Measurements from ENCODE around the gene NEXMIF. TPM values are rescaled to one million over a fixed set of nuclear protein-coding genes. Genes with fewer than 3 reads are reported as not detected.
"Not testable (repeated sequence)": the region's sequence is repeated elsewhere in the genome, so short reads cannot be mapped to it uniquely, and the experiment has no call there.

The NEXMIF gene
- total RNA-seq, 5 donors from 2014 or later (not counting 1 experiment from before 2014, with no cell fraction given): 0.60 to 2.0 (median 0.75) TPM

GRCh38 chrX:74890676-74891430, 34.4 kb downstream of the NEXMIF start:
- no peak overlapping the region for H3K4me3 ChIP-seq (ENCODE audit: control insufficient read depth in 1 of 2, extremely low read depth in 1 of 2, low read length in 1 of 2)
- H3K27ac ChIP-seq (ENCODE audit: low read length): no peak overlapping the region
- WGBS (ENCODE audit: insufficient coverage): no CpG with 5 or more reads among the region's 4 CpGs
- ATAC-seq (replicated peaks in 1 of 4): no peak
- H3K36me3 Mint-ChIP-seq: no peaks in the 10 kb centered on the region
- H3K27me3 Mint-ChIP-seq: peaks cover 0 to 21% of the 10 kb centered on the region in 2 donors
- ChIA-PET CTCF (no interaction called here), POLR2A (no interaction called here)
- H3K27me3 ChIP-seq (replicated peaks in 1 of 2; ENCODE audit: control insufficient read depth in 2 of 2, extremely low read depth in 1 of 2, insufficient read depth in 2 of 2, low read length in 1 of 2): no peaks in the 10 kb centered on the region
- no peak for DNase-seq
- H3K4me3 Mint-ChIP-seq: no peak overlapping the region
- H3K9me3 ChIP-seq: no peaks in the 10 kb centered on the region
- H3K27ac Mint-ChIP-seq: no peak overlapping the region
- H3K36me3 ChIP-seq (ENCODE audit: control insufficient read depth in 2 of 2, extremely low read depth in 1 of 2, insufficient read depth in 1 of 2, low read length in 1 of 2): no peaks in the 10 kb centered on the region
- H3K4me1 ChIP-seq (ENCODE audit: control insufficient read depth in 1 of 2, extremely low read depth in 1 of 2, insufficient read depth in 2 of 2, low read length in 2 of 2): no peaks in the 10 kb centered on the region
- no peaks in the 10 kb centered on the region for H3K9me3 Mint-ChIP-seq
- peaks cover 0 to 6% (median 2%) of the 10 kb centered on the region in 3 donors for H3K4me1 Mint-ChIP-seq

DNA sequence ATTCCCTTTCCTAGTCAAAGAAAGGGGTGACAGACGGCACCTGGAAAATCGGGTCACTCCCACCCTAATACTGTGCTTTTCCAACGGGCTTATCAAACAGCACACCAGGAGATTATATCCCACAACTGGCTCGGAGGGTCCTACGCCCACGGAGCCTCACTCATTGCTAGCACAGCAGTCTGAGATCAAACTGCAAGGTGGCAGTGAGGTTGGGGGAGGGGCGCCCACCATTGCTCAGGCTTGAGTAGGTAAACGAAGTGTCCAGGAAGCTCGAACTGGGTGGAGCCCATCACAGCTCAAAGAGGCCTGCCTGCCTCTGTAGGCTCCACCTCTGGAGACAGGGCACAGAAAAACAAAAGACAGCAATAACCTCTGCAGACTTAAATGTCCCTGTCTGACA, 42.9 kb downstream of the NEXMIF start:
- H3K36me3 ChIP-seq (ENCODE audit: control insufficient read depth in 2 of 2, extremely low read depth in 1 of 2, insufficient read depth in 1 of 2, low read length in 1 of 2); H3K36me3 Mint-ChIP-seq; DNase-seq; H3K4me3 Mint-ChIP-seq; H3K27me3 ChIP-seq (replicated peaks in 1 of 2; ENCODE audit: control insufficient read depth in 2 of 2, extremely low read depth in 1 of 2, insufficient read depth in 2 of 2, low read length in 1 of 2); H3K27ac ChIP-seq (ENCODE audit: low read length); H3K27ac Mint-ChIP-seq; H3K9me3 ChIP-seq; H3K4me1 Mint-ChIP-seq; POLR2A ChIA-PET; H3K4me3 ChIP-seq (ENCODE audit: control insufficient read depth in 1 of 2, extremely low read depth in 1 of 2, low read length in 1 of 2); ATAC-seq (replicated peaks in 1 of 4); CTCF ChIA-PET; H3K9me3 Mint-ChIP-seq; H3K4me1 ChIP-seq (ENCODE audit: control insufficient read depth in 1 of 2, extremely low read depth in 1 of 2, insufficient read depth in 2 of 2, low read length in 2 of 2): not testable (repeated sequence)
- H3K27me3 Mint-ChIP-seq: peaks cover 1 to 14% of the 10 kb centered on the region in 2 donors
- no CpG with 5 or more reads among the region's 9 CpGs for WGBS (ENCODE audit: insufficient coverage)

GRCh38 chrX:74865725-74866124, 59.5 kb downstream of the NEXMIF start:
- ChIA-PET POLR2A (no interaction called here), CTCF (no interaction called here)
- H3K36me3 Mint-ChIP-seq: peaks cover 3% of the 10 kb centered on the region
- no peak for ATAC-seq (replicated peaks in 1 of 4)
- Histone ChIP-seq H3K9me3 (no peaks in the 10 kb centered on the region), H3K27ac (ENCODE audit: low read length) (no peak overlapping the region), H3K4me3 (ENCODE audit: control insufficient read depth in 1 of 2, extremely low read depth in 1 of 2, low read length in 1 of 2) (no peak overlapping the region), H3K4me1 (ENCODE audit: control insufficient read depth in 1 of 2, extremely low read depth in 1 of 2, insufficient read depth in 2 of 2, low read length in 2 of 2) (no peaks in the 10 kb centered on the region), H3K36me3 (ENCODE audit: control insufficient read depth in 2 of 2, extremely low read depth in 1 of 2, insufficient read depth in 1 of 2, low read length in 1 of 2) (no peaks in the 10 kb centered on the region), H3K27me3 (replicated peaks in 1 of 2; ENCODE audit: control insufficient read depth in 2 of 2, extremely low read depth in 1 of 2, insufficient read depth in 2 of 2, low read length in 1 of 2) (no peaks in the 10 kb centered on the region)
- peaks cover 12 to 18% (median 13%) of the 10 kb centered on the region in 3 donors for H3K9me3 Mint-ChIP-seq
- H3K4me1 Mint-ChIP-seq: no peaks in the 10 kb centered on the region
- H3K27ac Mint-ChIP-seq: no peak overlapping the region
- H3K27me3 Mint-ChIP-seq: peaks cover 0 to 3% of the 10 kb centered on the region in 2 donors
- DNase-seq: no peak
- H3K4me3 Mint-ChIP-seq: no peak overlapping the region
- no CpG with 5 or more reads among the region's 4 CpGs for WGBS (ENCODE audit: insufficient coverage)

GRCh38 chrX:74853255-74853654, 72.0 kb downstream of the NEXMIF start:
- no peak for DNase-seq
- H3K36me3 Mint-ChIP-seq: no peaks in the 10 kb centered on the region
- H3K27ac Mint-ChIP-seq: no peak overlapping the region
- no peak overlapping the region for H3K4me3 ChIP-seq (ENCODE audit: control insufficient read depth in 1 of 2, extremely low read depth in 1 of 2, low read length in 1 of 2)
- CTCF ChIA-PET: no interaction called here
- no peaks in the 10 kb centered on the region for H3K9me3 ChIP-seq
- POLR2A ChIA-PET: no interaction called here
- H3K27me3 Mint-ChIP-seq: no peaks in the 10 kb centered on the region
- no peaks in the 10 kb centered on the region for H3K27me3 ChIP-seq (replicated peaks in 1 of 2; ENCODE audit: control insufficient read depth in 2 of 2, extremely low read depth in 1 of 2, insufficient read depth in 2 of 2, low read length in 1 of 2)
- no peaks in the 10 kb centered on the region for H3K4me1 Mint-ChIP-seq
- no peaks in the 10 kb centered on the region for H3K36me3 ChIP-seq (ENCODE audit: control insufficient read depth in 2 of 2, extremely low read depth in 1 of 2, insufficient read depth in 1 of 2, low read length in 1 of 2)
- no CpG with 5 or more reads among the region's 2 CpGs for WGBS (ENCODE audit: insufficient coverage)
- peaks cover 17 to 39% (median 32%) of the 10 kb centered on the region in 3 donors for H3K9me3 Mint-ChIP-seq
- no peak overlapping the region for H3K27ac ChIP-seq (ENCODE audit: low read length)
- H3K4me1 ChIP-seq (ENCODE audit: control insufficient read depth in 1 of 2, extremely low read depth in 1 of 2, insufficient read depth in 2 of 2, low read length in 2 of 2): no peaks in the 10 kb centered on the region
- no peak for ATAC-seq (replicated peaks in 1 of 4)
- no peak overlapping the region for H3K4me3 Mint-ChIP-seq

GRCh38 chrX:74835566-74835965, 89.7 kb downstream of the NEXMIF start:
- peak in 1 of 35 experiments; percentile 0 for DNase-seq
- no peaks in the 10 kb centered on the region for H3K4me1 ChIP-seq (ENCODE audit: control insufficient read depth in 1 of 2, extremely low read depth in 1 of 2, insufficient read depth in 2 of 2, low read length in 2 of 2)
- Mint-ChIP-seq H3K4me1 (no peaks in the 10 kb centered on the region), H3K4me3 (no peak overlapping the region), H3K9me3 (no peaks in the 10 kb centered on the region), H3K36me3 (no peaks in the 10 kb centered on the region), H3K27ac (no peak overlapping the region), H3K27me3 (peaks cover 0 to 20% of the 10 kb centered on the region in 2 donors)
- H3K27me3 ChIP-seq (replicated peaks in 1 of 2; ENCODE audit: control insufficient read depth in 2 of 2, extremely low read depth in 1 of 2, insufficient read depth in 2 of 2, low read length in 1 of 2): no peaks in the 10 kb centered on the region
- ChIA-PET CTCF (no interaction called here), POLR2A (no interaction called here)
- no peak for ATAC-seq (replicated peaks in 1 of 4)
- H3K9me3 ChIP-seq: no peaks in the 10 kb centered on the region
- no peak overlapping the region for H3K27ac ChIP-seq (ENCODE audit: low read length)
- no peak overlapping the region for H3K4me3 ChIP-seq (ENCODE audit: control insufficient read depth in 1 of 2, extremely low read depth in 1 of 2, low read length in 1 of 2)
- no peaks in the 10 kb centered on the region for H3K36me3 ChIP-seq (ENCODE audit: control insufficient read depth in 2 of 2, extremely low read depth in 1 of 2, insufficient read depth in 1 of 2, low read length in 1 of 2)

GRCh38 chrX:74819797-74820196, 105.5 kb downstream of the NEXMIF start:
- ATAC-seq (replicated peaks in 1 of 4); H3K27ac Mint-ChIP-seq; POLR2A ChIA-PET; H3K36me3 ChIP-seq (ENCODE audit: control insufficient read depth in 2 of 2, extremely low read depth in 1 of 2, insufficient read depth in 1 of 2, low read length in 1 of 2); H3K4me1 Mint-ChIP-seq; H3K4me1 ChIP-seq (ENCODE audit: control insufficient read depth in 1 of 2, extremely low read depth in 1 of 2, insufficient read depth in 2 of 2, low read length in 2 of 2); H3K4me3 ChIP-seq (ENCODE audit: control insufficient read depth in 1 of 2, extremely low read depth in 1 of 2, low read length in 1 of 2); CTCF ChIA-PET; H3K27me3 ChIP-seq (replicated peaks in 1 of 2; ENCODE audit: control insufficient read depth in 2 of 2, extremely low read depth in 1 of 2, insufficient read depth in 2 of 2, low read length in 1 of 2); H3K9me3 ChIP-seq; H3K4me3 Mint-ChIP-seq; DNase-seq; H3K27ac ChIP-seq (ENCODE audit: low read length); H3K9me3 Mint-ChIP-seq; H3K36me3 Mint-ChIP-seq: not testable (repeated sequence)
- peaks cover 3 to 11% of the 10 kb centered on the region in 2 donors for H3K27me3 Mint-ChIP-seq
- no CpG with 5 or more reads among the region's 2 CpGs for WGBS (ENCODE audit: insufficient coverage)

GRCh38 chrX:74814681-74815080, 110.6 kb downstream of the NEXMIF start:
- no peak for DNase-seq
- H3K27me3 Mint-ChIP-seq: peaks cover 3 to 19% of the 10 kb centered on the region in 2 donors
- no peak overlapping the region for H3K27ac ChIP-seq (ENCODE audit: low read length)
- H3K9me3 Mint-ChIP-seq: no peaks in the 10 kb centered on the region
- no peak overlapping the region for H3K4me3 Mint-ChIP-seq
- CTCF ChIA-PET: no interaction called here
- H3K4me1 Mint-ChIP-seq: no peaks in the 10 kb centered on the region
- H3K36me3 ChIP-seq (ENCODE audit: control insufficient read depth in 2 of 2, extremely low read depth in 1 of 2, insufficient read depth in 1 of 2, low read length in 1 of 2): no peaks in the 10 kb centered on the region
- H3K27me3 ChIP-seq (replicated peaks in 1 of 2; ENCODE audit: control insufficient read depth in 2 of 2, extremely low read depth in 1 of 2, insufficient read depth in 2 of 2, low read length in 1 of 2): no peaks in the 10 kb centered on the region
- POLR2A ChIA-PET: no interaction called here
- H3K27ac Mint-ChIP-seq: no peak overlapping the region
- ATAC-seq (replicated peaks in 1 of 4): no peak
- no peaks in the 10 kb centered on the region for H3K36me3 Mint-ChIP-seq
- no peak overlapping the region for H3K4me3 ChIP-seq (ENCODE audit: control insufficient read depth in 1 of 2, extremely low read depth in 1 of 2, low read length in 1 of 2)
- no peaks in the 10 kb centered on the region for H3K9me3 ChIP-seq
- no peaks in the 10 kb centered on the region for H3K4me1 ChIP-seq (ENCODE audit: control insufficient read depth in 1 of 2, extremely low read depth in 1 of 2, insufficient read depth in 2 of 2, low read length in 2 of 2)

Measured in T-cell (primary cell).